HUES6 (cell line): Measurements from ENCODE around the gene CNBP.
"Not testable (repeated sequence)": the region's sequence is repeated elsewhere in the genome, so short reads cannot be mapped to it uniquely, and the experiment has no call there.

Source experiments
- H3K27ac ChIP-seq: 2 replicates; pipeline ENCODE4 v1.7.0; 2013; ENCODE audit warnings: low read depth, mild to moderate bottlenecking, low read length, inconsistent platforms
- H3K27me3 ChIP-seq: 2 replicates; pipeline ENCODE4 v1.6.1; 2013; ENCODE audit warnings: low read length; ENCODE audit not compliant: control insufficient read depth, insufficient read depth
- H3K36me3 ChIP-seq: 2 replicates; pipeline ENCODE4 v1.6.1; 2013; ENCODE audit warnings: low read length; ENCODE audit not compliant: control insufficient read depth, insufficient read depth
- H3K4me1 ChIP-seq: 2 replicates; pipeline ENCODE4 v1.6.1; 2013; ENCODE audit warnings: low read length; ENCODE audit not compliant: control insufficient read depth, insufficient read depth
- H3K4me3 ChIP-seq: 2 replicates; pipeline ENCODE4 v1.5.1; 2013; ENCODE audit warnings: low read depth, low read length
- H3K9ac ChIP-seq: one replicate; pipeline ENCODE4 v1.6.1; 2013; ENCODE audit warnings: mild to moderate bottlenecking, low read length
- H3K9me3 ChIP-seq: 2 replicates; pipeline ENCODE4 v1.6.1; 2013; ENCODE audit warnings: low read depth, low read length; ENCODE audit not compliant: control insufficient read depth, insufficient read depth

CNBP gene

DNA sequence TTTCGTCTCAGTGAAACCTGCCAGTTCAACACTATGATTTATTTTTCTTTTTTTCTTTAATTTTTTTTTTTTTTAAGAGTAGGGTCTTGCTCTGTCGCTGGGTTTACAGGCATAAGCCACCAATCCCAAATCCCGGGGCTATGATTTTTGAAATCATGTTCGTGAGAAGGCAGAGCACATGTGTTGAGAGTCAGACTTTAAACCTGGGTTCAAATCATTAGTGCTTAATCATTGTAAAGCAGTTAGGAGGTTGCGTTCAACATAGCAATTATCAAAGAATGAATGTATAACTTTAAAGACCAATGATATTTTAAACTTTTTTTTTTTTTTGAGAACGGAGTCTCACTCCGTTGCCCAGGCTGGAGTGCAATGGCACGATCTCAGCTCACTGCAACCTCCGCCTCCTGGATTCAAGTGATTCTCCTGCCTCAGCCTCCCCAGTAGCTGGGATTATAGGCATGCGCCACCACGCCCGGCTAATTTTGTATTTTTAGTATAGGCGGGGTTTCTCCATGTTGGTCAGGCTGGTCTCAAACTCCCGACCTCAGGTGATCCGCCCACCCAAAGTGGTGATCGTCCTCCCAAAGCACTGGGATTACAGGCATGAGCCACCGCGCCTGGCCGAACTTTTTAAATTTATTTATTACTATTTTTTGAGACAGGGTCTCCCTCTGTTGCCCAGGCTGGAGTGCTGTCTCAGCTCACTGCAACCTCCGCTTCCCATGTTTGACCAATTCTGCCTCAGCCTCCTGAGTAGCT is 1.3 kb upstream of the CNBP start:
- peak overlapping the region; percentile 98 for H3K4me3 ChIP-seq
- not testable (repeated sequence) for H3K4me1 ChIP-seq, H3K9me3 ChIP-seq, H3K27me3 ChIP-seq, H3K9ac ChIP-seq, H3K27ac ChIP-seq
- H3K36me3 ChIP-seq = peaks cover 16% of the 10 kb centered on the region

DNA sequence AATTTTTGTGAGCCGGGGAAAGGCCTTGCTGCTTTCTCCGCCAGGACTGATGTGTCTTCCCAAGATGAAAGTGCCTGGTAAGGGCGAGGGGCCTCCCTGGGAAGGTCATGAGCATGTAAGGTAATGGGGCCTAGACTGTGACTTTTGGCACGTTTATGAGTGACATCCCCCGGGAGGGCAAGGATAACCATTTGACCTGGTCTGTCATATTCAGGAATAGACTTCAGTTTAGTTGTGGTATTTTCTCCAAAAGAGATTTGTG is 631 bp upstream of the CNBP start:
- H3K27ac ChIP-seq = peak overlapping the region; percentile 99
- no peaks in the 10 kb centered on the region for H3K9me3 ChIP-seq
- no peaks in the 10 kb centered on the region for H3K4me1 ChIP-seq
- peaks cover 19% of the 10 kb centered on the region for H3K36me3 ChIP-seq
- H3K27me3 ChIP-seq = no peaks in the 10 kb centered on the region
- peak overlapping the region; percentile 98 for H3K4me3 ChIP-seq
- peak overlapping the region; percentile 100 for H3K9ac ChIP-seq

DNA sequence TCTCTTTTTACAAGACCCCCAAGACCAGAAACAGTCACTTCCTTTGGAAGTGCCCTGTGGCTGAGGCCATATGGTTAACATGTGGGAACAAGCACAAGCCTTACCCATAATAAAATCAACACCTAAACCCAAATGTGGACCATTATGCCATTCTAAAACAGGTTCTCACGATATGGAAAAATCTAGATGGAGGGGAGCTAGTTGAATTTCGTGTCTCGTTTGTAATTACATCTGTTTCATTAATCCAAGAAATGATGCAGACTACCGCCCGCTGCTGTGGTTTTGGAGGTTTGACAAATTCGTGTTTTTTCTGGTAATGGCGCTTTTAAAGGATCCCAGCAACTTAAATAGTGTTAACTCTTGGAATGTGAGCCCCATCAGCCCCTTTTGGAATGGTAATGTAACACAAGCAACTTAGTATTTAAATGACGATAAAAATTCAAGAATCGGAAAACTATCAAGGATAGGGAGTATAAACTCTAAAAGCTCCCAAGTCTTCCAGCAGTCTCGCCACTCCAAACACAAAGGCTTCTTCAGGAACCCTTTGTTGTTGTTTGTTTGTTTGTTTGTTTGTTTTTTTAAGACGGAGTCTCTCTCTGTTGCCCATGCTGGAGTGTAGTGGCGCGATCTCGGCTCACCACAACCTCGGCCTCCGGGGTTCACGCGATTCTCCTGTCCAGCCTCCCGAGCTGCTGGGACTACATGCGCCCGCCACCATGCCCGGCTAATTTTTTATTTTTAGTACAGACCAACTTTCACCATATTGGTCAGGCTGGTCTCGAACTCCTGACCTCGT is 1.1 kb downstream of the CNBP start:
- peaks cover 34% of the 10 kb centered on the region for H3K36me3 ChIP-seq
- H3K4me1 ChIP-seq = no peaks in the 10 kb centered on the region
- no peaks in the 10 kb centered on the region for H3K9me3 ChIP-seq
- no peaks in the 10 kb centered on the region for H3K27me3 ChIP-seq
- peak overlapping the region; percentile 99 for H3K27ac ChIP-seq
- H3K4me3 ChIP-seq = peak overlapping the region; percentile 98
- H3K9ac ChIP-seq = peak overlapping the region; percentile 100

DNA sequence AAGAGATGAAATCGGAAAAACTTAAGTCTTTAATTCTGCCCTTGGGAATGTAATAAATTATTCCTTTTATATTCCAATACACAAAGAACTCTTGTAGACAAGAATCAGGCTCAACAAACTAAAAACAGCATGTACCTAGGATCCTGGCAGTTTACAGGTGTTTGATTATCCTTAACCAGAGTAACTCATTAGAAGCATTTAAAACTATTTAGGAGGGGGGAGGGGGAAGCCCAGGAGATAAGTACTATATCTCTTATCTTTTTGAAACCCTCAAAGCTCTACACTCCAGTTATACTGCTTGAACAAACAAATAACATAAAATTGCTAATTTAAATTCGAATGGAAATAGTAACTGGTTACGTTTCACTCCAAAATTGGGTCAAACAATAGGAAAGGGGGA is 1.9 kb downstream of the CNBP start:
- H3K9ac ChIP-seq = peak overlapping the region; percentile 100
- no peaks in the 10 kb centered on the region for H3K9me3 ChIP-seq
- peaks cover 42% of the 10 kb centered on the region for H3K36me3 ChIP-seq
- H3K27me3 ChIP-seq = no peaks in the 10 kb centered on the region
- peak overlapping the region; percentile 99 for H3K27ac ChIP-seq
- no peaks in the 10 kb centered on the region for H3K4me1 ChIP-seq
- peak overlapping the region; percentile 98 for H3K4me3 ChIP-seq

DNA sequence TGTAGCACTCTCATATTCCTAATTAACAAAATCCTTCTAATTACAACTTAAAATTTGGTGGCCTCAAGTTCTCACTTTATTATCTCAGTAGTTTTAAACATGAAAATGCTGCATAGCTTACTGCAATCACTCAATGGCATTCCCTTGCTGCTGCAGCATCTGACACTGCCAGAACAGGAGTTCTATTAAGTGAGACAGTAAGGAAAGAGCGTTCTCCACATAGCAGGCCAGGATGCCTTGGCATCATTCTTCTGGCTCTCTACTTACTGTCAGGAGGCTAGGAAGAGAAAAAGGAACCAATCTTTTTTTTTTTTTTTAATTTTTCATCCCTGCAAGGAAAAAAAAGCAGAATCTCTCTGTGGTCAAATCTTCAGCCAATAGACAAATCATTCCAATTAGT is 3.2 kb downstream of the CNBP start:
- H3K4me3 ChIP-seq = peak overlapping the region; percentile 12; the same call in 1 of the 2 replicates
- H3K9me3 ChIP-seq = no peaks in the 10 kb centered on the region
- no peak overlapping the region for H3K9ac ChIP-seq
- H3K27ac ChIP-seq = no peak overlapping the region
- H3K27me3 ChIP-seq = no peaks in the 10 kb centered on the region
- H3K4me1 ChIP-seq = no peaks in the 10 kb centered on the region
- peaks cover 55% of the 10 kb centered on the region for H3K36me3 ChIP-seq

DNA sequence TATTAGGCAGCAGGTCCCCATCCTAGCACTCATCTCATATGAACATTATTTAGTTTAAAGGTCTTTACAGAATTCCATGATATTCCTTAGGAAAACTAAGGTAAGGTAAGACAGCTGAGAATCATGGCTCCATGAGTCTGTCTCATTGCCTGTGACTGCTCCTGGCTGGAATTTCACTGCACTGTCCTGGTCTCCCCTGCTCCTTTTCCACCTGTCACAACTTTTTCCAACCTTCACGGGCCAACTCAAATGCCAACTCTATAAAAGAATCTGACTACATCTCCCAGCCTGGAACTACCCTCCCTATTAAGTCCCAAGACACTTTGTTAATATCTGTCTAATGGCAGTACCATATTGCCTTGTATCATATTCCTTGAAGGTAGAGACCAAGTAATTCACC is 7.6 kb downstream of the CNBP start:
- Histone ChIP-seq H3K27me3 (no peaks in the 10 kb centered on the region), H3K4me1 (no peaks in the 10 kb centered on the region), H3K9me3 (no peaks in the 10 kb centered on the region), H3K36me3 (peaks cover 78% of the 10 kb centered on the region), H3K9ac (no peak overlapping the region), H3K4me3 (no peak overlapping the region), H3K27ac (no peak overlapping the region)

DNA sequence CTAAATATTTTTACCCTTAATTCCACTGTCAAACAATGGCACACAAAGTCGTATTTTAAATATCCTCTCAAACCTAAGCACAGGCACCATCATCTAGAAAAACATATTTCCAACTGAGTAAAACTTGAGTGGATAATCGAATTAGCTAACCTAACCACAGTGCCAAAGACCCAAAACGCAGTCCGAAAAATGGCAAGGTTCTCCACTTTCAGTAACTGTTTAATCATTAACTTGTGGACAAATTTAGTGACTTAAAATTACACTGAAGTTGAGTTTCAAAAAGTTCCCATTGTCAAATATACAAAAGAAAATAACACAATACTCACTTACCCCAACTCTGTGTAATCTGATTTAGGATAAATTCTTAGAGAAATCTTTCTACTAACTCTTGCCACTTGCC is 10.0 kb downstream of the CNBP start:
- Histone ChIP-seq H3K27ac (no peak overlapping the region), H3K9me3 (no peaks in the 10 kb centered on the region), H3K9ac (no peak overlapping the region), H3K4me1 (no peaks in the 10 kb centered on the region), H3K27me3 (no peaks in the 10 kb centered on the region), H3K36me3 (peaks cover 80% of the 10 kb centered on the region), H3K4me3 (no peak overlapping the region)

DNA sequence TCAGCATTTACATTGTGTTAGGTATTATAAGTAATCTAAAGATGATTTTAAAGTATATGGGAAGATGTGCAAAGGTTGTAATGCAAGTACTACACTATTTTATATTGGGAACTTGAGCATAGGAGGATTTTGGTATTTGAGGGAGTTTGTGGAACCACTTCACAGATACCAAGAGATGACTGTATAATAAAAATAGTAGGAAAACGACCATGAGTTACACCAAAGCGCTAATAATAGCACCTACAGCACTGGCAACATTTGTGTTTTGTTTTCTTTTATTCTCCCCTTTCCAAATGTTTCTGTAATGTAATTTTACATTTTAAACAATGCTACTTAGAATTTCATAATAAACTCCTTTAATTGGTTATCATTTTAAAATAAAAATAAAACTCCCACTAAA is 10.5 kb downstream of the CNBP start:
- Histone ChIP-seq H3K27me3 (no peaks in the 10 kb centered on the region), H3K36me3 (peaks cover 79% of the 10 kb centered on the region), H3K9me3 (no peaks in the 10 kb centered on the region), H3K27ac (no peak overlapping the region), H3K4me3 (no peak overlapping the region), H3K9ac (no peak overlapping the region), H3K4me1 (no peaks in the 10 kb centered on the region)

DNA sequence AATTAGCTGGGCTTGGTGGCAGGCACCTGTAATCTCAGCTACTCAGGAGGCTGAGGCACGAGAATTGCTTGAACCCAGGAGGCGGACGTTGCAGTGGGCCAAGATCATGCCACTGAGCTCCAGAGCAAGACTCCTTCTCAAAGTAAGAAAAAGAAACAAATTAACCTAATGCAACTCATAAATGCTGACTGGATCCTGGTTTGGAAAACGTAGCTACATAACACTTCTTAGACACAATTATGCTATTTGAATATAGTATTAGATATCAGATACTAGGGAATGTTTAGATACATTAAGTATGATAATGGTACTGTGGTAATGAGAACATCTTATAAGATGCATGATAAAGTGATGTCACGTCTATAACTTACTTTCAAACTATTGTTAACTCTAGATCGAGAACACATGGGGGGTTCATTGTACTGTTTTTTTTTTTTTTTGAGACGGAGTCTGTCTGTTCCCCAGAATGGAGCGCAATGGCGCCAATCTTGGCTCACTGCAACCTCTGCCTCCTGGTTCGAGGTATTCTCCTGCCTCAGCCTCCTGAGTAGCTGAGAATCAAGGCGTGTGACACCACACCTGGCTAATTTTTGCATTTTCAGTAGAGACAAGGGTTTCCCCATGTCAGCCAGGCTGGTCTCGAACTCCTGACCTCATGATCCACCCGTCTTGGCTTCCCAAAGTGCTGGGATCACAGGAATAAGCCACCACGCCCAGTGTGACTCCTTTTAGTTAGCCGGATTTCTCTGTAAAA is 16.9 kb downstream of the CNBP start:
- Histone ChIP-seq H3K4me1 (no peaks in the 10 kb centered on the region), H3K27ac (no peak overlapping the region), H3K9ac (no peak overlapping the region), H3K36me3 (peaks cover 49% of the 10 kb centered on the region), H3K27me3 (no peaks in the 10 kb centered on the region), H3K4me3 (no peak overlapping the region), H3K9me3 (no peaks in the 10 kb centered on the region)

DNA sequence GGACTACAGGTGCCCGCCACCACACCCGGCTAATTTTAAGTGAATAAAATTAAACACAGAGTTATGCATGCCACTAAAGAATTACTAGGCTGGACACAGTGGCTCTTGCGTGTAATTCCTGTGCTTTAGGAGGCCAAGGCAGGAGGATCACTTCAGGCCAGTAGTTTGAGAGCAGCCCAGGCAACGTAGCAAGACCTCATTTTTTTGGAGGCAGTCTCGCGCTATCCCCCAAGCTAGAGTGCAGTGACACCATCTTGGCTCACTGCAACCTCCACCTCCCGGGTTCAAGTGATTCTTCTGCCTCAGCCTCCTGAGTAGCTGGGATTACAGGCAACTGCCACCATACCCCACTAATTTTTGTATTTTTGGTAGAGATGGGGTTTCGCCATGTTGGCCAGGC is 18.1 kb downstream of the CNBP start:
- not testable (repeated sequence) for H3K9me3 ChIP-seq, H3K27ac ChIP-seq, H3K4me3 ChIP-seq, H3K9ac ChIP-seq, H3K4me1 ChIP-seq, H3K27me3 ChIP-seq
- H3K36me3 ChIP-seq = peaks cover 38% of the 10 kb centered on the region

DNA sequence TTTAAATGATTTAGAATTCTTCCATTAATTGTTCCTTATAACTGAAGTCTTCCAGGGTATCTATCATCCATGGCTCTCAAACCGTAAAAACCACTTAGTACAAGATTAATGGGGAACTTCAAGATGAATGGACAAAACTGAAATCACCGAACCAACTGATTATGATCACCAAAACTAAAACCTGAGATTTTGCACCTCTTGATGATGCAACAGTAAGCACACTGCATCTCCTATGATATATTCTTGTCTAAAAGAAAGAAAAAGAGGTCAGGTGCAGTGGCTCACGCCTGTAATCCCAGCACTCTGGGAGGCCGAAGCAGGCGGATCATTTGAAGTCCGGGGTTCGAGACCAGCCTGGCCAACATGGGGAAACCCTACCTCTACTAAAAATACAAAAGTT is 19.2 kb downstream of the CNBP start:
- peaks cover 27% of the 10 kb centered on the region for H3K36me3 ChIP-seq
- H3K4me1 ChIP-seq = no peaks in the 10 kb centered on the region
- no peaks in the 10 kb centered on the region for H3K27me3 ChIP-seq
- no peak overlapping the region for H3K9ac ChIP-seq
- no peaks in the 10 kb centered on the region for H3K9me3 ChIP-seq
- H3K27ac ChIP-seq = no peak overlapping the region
- H3K4me3 ChIP-seq = no peak overlapping the region
